Measurements from ENCODE around the gene MRPL4. TPM values are rescaled to one million over a fixed set of nuclear protein-coding genes. Genes with fewer than 3 reads are reported as not detected.

MRPL4 gene
- total RNA-seq (2013; cell fraction: nucleolus; rRNA removed): 37.1 and 41.1 TPM in 2 replicates
- total RNA-seq (2014; rRNA removed) (196 and 221 TPM in 2 replicates), total RNA-seq (2014; rRNA removed; fragmentation: Illumina TruSeq; extraction: Trizol) (36.4 and 44.4 TPM in 2 replicates), total RNA-seq (2021) (162 and 169 TPM in 2 replicates), polyA plus RNA-seq (2011; rRNA removed) (16.6 and 56.2 TPM in 2 replicates), polyA plus RNA-seq (2014; fragmentation: Illumina TruSeq; extraction: Trizol) (9.5 and 44.4 TPM in 2 replicates), polyA plus RNA-seq (2014; fragmentation: Nextera tagmentation; extraction: Ambion mirVana) (1 to 10 TPM in 1 of 2 experiments, under 1 TPM in 1; 0.79 to 5.8 TPM), polyA plus RNA-seq (2014; rRNA removed) (174 and 217 TPM in 2 replicates), polyA plus RNA-seq (2016; fragmentation: Nextera tagmentation; extraction: Ambion mirVana) (100 to 1,000 TPM; 183 to 186 TPM), polyA minus RNA-seq (2011; rRNA and poly(A)+ RNA removed) (19.6 and 29.7 TPM in 2 replicates), Bru-seq, nascent RNA (percentile 72 among the genes with signal in this experiment), BruChase-seq, experiment 1, labeled RNA remaining after a 6-hour chase (percentile 81 among the genes with signal in this experiment), BruChase-seq, experiment 2, labeled RNA remaining after a 2-hour chase (percentile 72 among the genes with signal in this experiment)
- 22.8 TPM for polyA plus RNA-seq (2011; ENCODE audit: low read depth)
- polyA plus RNA-seq (2011; cell fraction: cytosol; rRNA removed): 127 and 134 TPM in 2 replicates
- 148 and 198 TPM in 2 replicates for polyA plus RNA-seq (2011; cell fraction: nucleus; rRNA removed)
- 88.5 and 90.8 TPM in 2 replicates for polyA plus RNA-seq (2012)
- 24.2 and 28.3 TPM in 2 replicates for polyA minus RNA-seq (2011; cell fraction: cytosol; rRNA and poly(A)+ RNA removed)
- 20.2 and 32.4 TPM in 2 replicates for polyA minus RNA-seq (2011; cell fraction: nucleus; rRNA and poly(A)+ RNA removed)
- long read RNA-seq, experiment 1, transcript MRPL4-207 (8 exons, 1,423 nt): minor isoform, 17 of 207 reads
- long read RNA-seq, experiment 1, transcript MRPL4-201 (9 exons, 1,455 nt): major isoform, 178 of 207 reads
- long read RNA-seq, experiment 1, partial matches to known transcripts: 7 of 207 reads
- long read RNA-seq, experiment 1, other reads (novel, unspliced or antisense): 4 of 207 reads
- long read RNA-seq, experiment 2, transcript MRPL4-201 (9 exons, 1,455 nt): minor isoform, 17 of 47 reads
- long read RNA-seq, experiment 2, transcript MRPL4-207 (8 exons, 1,423 nt): major isoform, 20 of 47 reads
- long read RNA-seq, experiment 2, partial matches to known transcripts: 3 of 47 reads
- long read RNA-seq, experiment 2, other reads (novel, unspliced or antisense): 3 of 47 reads

- Histone ChIP-seq H3K79me2 (ENCODE audit: control insufficient read depth, insufficient read depth, low read length) (peaks cover 22% of the 10 kb centered on the region), H2AFZ (ENCODE audit: control insufficient read depth, low read depth, low read length) (peak within 1 kb of the TSS; percentile 99), H3K4me2 (ENCODE audit: control insufficient read depth, insufficient read depth) (peak within 1 kb of the TSS; percentile 85), H3K4me1 (ENCODE audit: control insufficient read depth, insufficient read depth, low read length) (peaks cover 17% of the 10 kb centered on the region), H3K27ac (ENCODE audit: control insufficient read depth, insufficient read depth) (peak within 1 kb of the TSS; percentile 96), H3K27me3 (replicated peaks in 1 of 2; ENCODE audit: control insufficient read depth in 2 of 2, insufficient read depth in 2 of 2, low read length in 1 of 2) (no peaks in the 10 kb centered on the region), H3K36me3 (ENCODE audit: control insufficient read depth in 2 of 2, insufficient read depth in 2 of 2, low read length in 1 of 2) (peaks cover 8 to 10% of the 10 kb centered on the region in 2 experiments; a peak in 3 of 4 replicates), H3K4me3 (peak within 1 kb of the TSS; percentile 93), H3K9me3 (replicated peaks; ENCODE audit: control insufficient read depth, insufficient read depth, low read length) (no peaks in the 10 kb centered on the region; the same call in 2 of the 3 replicates), H4K20me1 (ENCODE audit: control insufficient read depth, insufficient read depth) (no peaks in the 10 kb centered on the region), H3K9ac (ENCODE audit: control insufficient read depth, insufficient read depth, low read length) (peak within 1 kb of the TSS; percentile 84)
- in situ Hi-C loops (cut with MboI): no loop called here
- WGBS (ENCODE audit: insufficient coverage, insufficient replicate concordance, low lambda C conversion rate, missing lambda C conversion rate): under 1% methylated on average over 75 of the region's 77 CpGs
- no TSS peak for BruUV-seq (replicated peaks)
- FAIRE-seq: peak; percentile 99
- ChIA-PET SMC1A (ENCODE audit: uncharacterized antibody, unreplicated experiment) (interaction anchor here (0.9 to 3.9 kb wide), 9 partner anchors 8 to 320 kb away, joined by 3 to 78 read pairs (median 4); partner anchors contain the start of genes DNMT1, ICAM1 and S1PR2), POLR2A (interaction anchor here (0.6 to 1.4 kb wide), 7 partner anchors 20 to 156 kb away, joined by 3 to 5 read pairs (median 3); no protein-coding TSS in a partner anchor), CTCF (interaction anchor here (0.6 to 8.3 kb wide), 9 partner anchors 15 to 320 kb away, joined by 3 to 148 read pairs (median 12); partner anchors contain the start of genes ANGPTL6 and S1PR2), RAD21 (ENCODE audit: unreplicated experiment) (interaction anchor here (0.5 to 8.4 kb wide), 11 partner anchors 12 to 320 kb away, joined by 3 to 98 read pairs (median 4); partner anchors contain the start of genes ICAM1, ICAM5 and S1PR2)
- DNase-seq (ENCODE audit: low read depth, low spot score): peak; percentile 96
- intact Hi-C loops (cut with micrococcal nuclease; ENCODE audit: unreplicated experiment): loop anchor here (1.0 to 5.0 kb wide), 3 partner anchors 33 to 130 kb away; partner anchors contain the start of gene DNMT1
- peak; percentile 97 for ATAC-seq
- TF ChIP-seq MYB (IDR thresholded peaks at IDR 0.05; ENCODE audit: borderline replicate concordance, low read depth, low read length) (no peak), YY1 (IDR thresholded peaks at IDR 0.05; ENCODE audit: low read depth, low read length) (peak; percentile 80), REST (IDR thresholded peaks at IDR 0.05; ENCODE audit: low read depth, low read length) (peak; percentile 27; the same call in 1 of the 2 replicates), BACH1 (IDR thresholded peaks at IDR 0.05; ENCODE audit: borderline replicate concordance) (peak; percentile 91), SUPT20H (IDR thresholded peaks at IDR 0.05; ENCODE audit: borderline replicate concordance, control insufficient read depth, low read depth, low read length) (no peak), MTA3 (IDR thresholded peaks at IDR 0.05; ENCODE audit: borderline replicate concordance, low read length) (no peak), FOXM1 (IDR thresholded peaks at IDR 0.05; ENCODE audit: low read depth, low read length) (no peak), YBX1 (IDR thresholded peaks at IDR 0.05) (no peak), KAT2A (conservative IDR thresholded peaks at IDR 0.05; ENCODE audit: control insufficient read depth, low read depth, low read length) (no peak), MAX (IDR thresholded peaks at IDR 0.05; ENCODE audit: low read depth, low read length) (peak; percentile 88), PML (IDR thresholded peaks at IDR 0.05; ENCODE audit: low read length) (peak; percentile 74; the same call in 1 of the 2 replicates), STAT1 (conservative IDR thresholded peaks at IDR 0.05) (no peak; the same call in 1 of the 2 replicates), MEF2B (IDR thresholded peaks at IDR 0.05; ENCODE audit: partially characterized antibody, poor library complexity, severe bottlenecking) (peak; percentile 38)
These were observed at the start of gene MRPL4 for GRCh38 chr19:10251792-10252694. TSS of gene MRPL4 (plus strand) at chr19:10252214. CDS start at chr19:10252254, 40 bp downstream.

All from GM12878 (cell line).